HepG2 (cell line): ENCODE results near the gene CHAF1A. TPM values are rescaled to one million over a fixed set of nuclear protein-coding genes. Genes with fewer than 3 reads are reported as not detected.
A peak's percentile ranks its signal among the peaks of the same experiment; 100 is the strongest.

Experiments used
- ATAC-seq: fragments of 200-7000 bp; cut with Tn5 transposase; 3 replicates; pipeline ENCODE4 v1.9.1; 2020; ENCODE audit warnings: mild to moderate bottlenecking, moderate library complexity
- BruUV-seq: library from RNA; stranded (reverse); fragments of 400-500 nt; replicated peaks from 2 replicates; lab custom pipeline; 2021; lab: Mats Ljungman, UMichigan
- CTCF ChIA-PET: fragments of 300-600 bp; formaldehyde crosslinking; extraction: SDS; loops from one replicate; lab custom pipeline; 2021; ENCODE audit warnings: low total read pairs, inconsistent platforms, low intra/inter-chr PET ratio; lab: Yijun Ruan, JAX
- POLR2A ChIA-PET: fragments of 350-600 bp; sonication (Branson Sonifier 250); formaldehyde crosslinking; loops from one replicate; lab custom pipeline; 2020; ENCODE audit warnings: antibody characterized with exemption, inconsistent platforms; lab: Yijun Ruan, JAX
- DNase-seq: peaks from one replicate; pipeline ENCODE4 v3.0.0-alpha.2; 2015; ENCODE audit warnings: low spot score
- FAIRE-seq: peaks from 3 replicates; lab custom pipeline; 2011; peaks lifted over from hg19 to GRCh38; lab: Jason Lieb, UNC
- H2AFZ ChIP-seq: one replicate; pipeline ENCODE4 v1.6.1; 2011; ENCODE audit warnings: low read length, inconsistent platforms
- H3K27ac ChIP-seq: fragments of 300-600 bp; 3 replicates; pipeline ENCODE4 v1.8.0; 2011; ENCODE audit warnings: mixed run types, mild to moderate bottlenecking, mixed read lengths, low read length, inconsistent platforms; ENCODE audit not compliant: insufficient read depth; ENCODE audit errors: extremely low read length
- H3K27me3 ChIP-seq, 2 experiments: fragments of 200-600 bp in 1 of 2; 2 replicates in 1 of 2; 3 replicates in 1 of 2; pipeline versions ENCODE4 v1.6.0 to v1.8.0; 2011; ENCODE audit warnings: low read length in 2 of 2, mild to moderate bottlenecking in 2 of 2, moderate library complexity in 2 of 2, inconsistent platforms in 1 of 2; ENCODE audit not compliant: insufficient read depth in 2 of 2, control insufficient read depth in 1 of 2
- H3K36me3 ChIP-seq, 2 experiments: fragments of 200-600 bp in 1 of 2; replicated peaks in 1 of 2; 2 replicates in 1 of 2; 3 replicates in 1 of 2; pipeline versions ENCODE4 v1.5.1 to v1.8.0; 2011; ENCODE audit warnings: low read length in 2 of 2, inconsistent platforms in 1 of 2; ENCODE audit not compliant: insufficient read depth in 2 of 2, control insufficient read depth in 1 of 2
- H3K4me1 ChIP-seq: 2 replicates; pipeline ENCODE4 v1.5.1; 2012; ENCODE audit warnings: low read length, inconsistent platforms; ENCODE audit not compliant: insufficient read depth
- H3K4me2 ChIP-seq: 2 replicates; pipeline ENCODE4 v1.6.0; 2011; ENCODE audit warnings: low read depth, low read length, inconsistent platforms
- H3K4me3 ChIP-seq, 3 experiments: fragments of 200-600 bp in 1 of 3; sonication (generic), shearing (Covaris generic) in 1 of 3; replicated peaks in 1 of 3; 2 replicates each; pipeline ENCODE4 v1.5.1; 2011 to 2016; ENCODE audit warnings: low read length in 3 of 3, inconsistent platforms in 2 of 3, low read depth in 2 of 3, mild to moderate bottlenecking in 2 of 3, control low read depth in 1 of 3, mixed read lengths in 1 of 3; ENCODE audit not compliant: insufficient read depth in 1 of 3
- H3K79me2 ChIP-seq: one replicate; pipeline ENCODE4 v1.6.1; 2011; ENCODE audit warnings: low read length, inconsistent platforms; ENCODE audit not compliant: insufficient read depth
- H3K9ac ChIP-seq: 2 replicates; pipeline ENCODE4 v1.6.0; 2011; ENCODE audit warnings: mild to moderate bottlenecking, low read depth, low read length, inconsistent platforms; ENCODE audit not compliant: insufficient read depth
- H3K9me3 ChIP-seq: 2 replicates; pipeline ENCODE4 v1.5.1; 2012; ENCODE audit warnings: mild to moderate bottlenecking, low read length
- H4K20me1 ChIP-seq: 2 replicates; pipeline ENCODE4 v1.6.0; 2011; ENCODE audit warnings: inconsistent platforms, mild to moderate bottlenecking, low read length, moderate library complexity; ENCODE audit not compliant: insufficient read depth
- AGO1 ChIP-seq: fragments of 200-400 bp; formaldehyde crosslinking; IDR thresholded peaks from 2 replicates; pipeline ENCODE4 v1.6.1; 2017; ENCODE audit warnings: mild to moderate bottlenecking, low read depth, low read length, moderate library complexity; ENCODE audit not compliant: poor library complexity, severe bottlenecking
- AGO2 ChIP-seq: fragments of 200-400 bp; formaldehyde crosslinking; optimal IDR thresholded peaks from 2 replicates; pipeline ENCODE3; 2017; ENCODE audit warnings: mild to moderate bottlenecking, low read depth, low read length, moderate library complexity
- GABPB1 ChIP-seq: IDR thresholded peaks from 2 replicates; pipeline ENCODE4 v1.6.1; 2016; ENCODE audit warnings: mild to moderate bottlenecking, missing genetic modification reagents, moderate library complexity, missing compliant biosample characterization
- POLR2A ChIP-seq, 2 experiments: IDR thresholded peaks; 2 replicates each; pipeline ENCODE4 v1.6.1; 2011; ENCODE audit warnings: low read depth in 2 of 2, low read length in 2 of 2, mild to moderate bottlenecking in 1 of 2, moderate library complexity in 1 of 2; ENCODE audit not compliant: insufficient read depth in 1 of 2
- ZSCAN12 ChIP-seq: sonication (generic); formaldehyde crosslinking; IDR thresholded peaks from 2 replicates; pipeline ENCODE4 v1.9.0; 2021; ENCODE audit warnings: mild to moderate bottlenecking, missing genetic modification reagents
- WGBS: methylation state at CpG from one replicate; pipeline ENCODE4 v1.1.6; 2017; ENCODE audit warnings: low lambda C conversion rate; 5-methylcytosine and 5-hydroxymethylcytosine counted together
- in situ Hi-C: cut with HindIII; loops from 2 replicates; pipeline ENCODE4 v1.10.0; 2017; ENCODE audit warnings: low pct_unique_long_range_greater_than_20kb; ENCODE audit not compliant: extremely low pct_ligation_motif_present
- intact Hi-C: fragments of 100-400 bp; cut with micrococcal nuclease; formaldehyde crosslinking; loops from one replicate; pipeline ENCODE4 v1.10.0; 2022; ENCODE audit not compliant: unreplicated experiment
- polyA plus RNA-seq, 8 experiments: library from polyadenylated mRNA; depleted of rRNA in 3 of 8; stranded (reverse) in 7 of 8; unstranded in 1 of 8; fragments of >200 nt; fragmentation: Illumina TruSeq in 4 of 8; extraction: Trizol in 4 of 8; gene quantifications; 2 replicates each; pipeline versions ENCODE4 v1.2.1 to v1.2.3, GENCODE V29; 2011 to 2016; ENCODE audit warnings: low read depth in 4 of 8, missing spikeins in 1 of 8, mixed read lengths in 1 of 8; ENCODE audit not compliant: insufficient read depth in 1 of 8
- total RNA-seq, 5 experiments: library from RNA; depleted of rRNA; stranded (reverse); fragments of >200 nt; fragmentation: Illumina TruSeq; extraction: Trizol; gene quantifications; 2 replicates each; pipeline ENCODE4 v1.2.3, GENCODE V29; 2016; ENCODE audit warnings: low read depth in 1 of 5

The CHAF1A gene
- total and polyA plus RNA-seq, 2 of the 13 experiments (the other 11 are each of a cell fraction or from before 2014, with no cell fraction given) = 11.0 to 34.8 TPM

DNA sequence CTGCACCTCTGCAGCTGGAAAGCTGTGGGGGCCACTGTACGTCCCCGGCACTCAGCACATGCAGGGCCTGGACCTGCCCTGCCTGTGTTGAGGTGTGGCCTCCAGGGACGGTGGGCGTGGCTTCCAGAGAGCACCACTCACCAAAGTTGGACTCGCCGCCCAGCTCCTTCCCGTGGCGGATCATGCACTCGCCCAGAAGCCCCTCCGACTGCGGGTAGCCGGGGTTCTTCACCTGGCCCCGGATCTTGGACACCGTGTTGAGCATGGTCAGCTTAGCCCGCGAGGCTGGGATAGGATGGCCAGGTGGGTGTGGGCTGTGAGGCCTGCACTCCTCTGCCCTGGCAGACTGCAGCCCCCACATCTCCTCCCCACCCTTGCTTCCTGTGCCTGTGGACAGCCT lies 37.1 kb upstream of the CHAF1A start (continued):
- TF ChIP-seq AGO1 (peak; percentile 89), ZSCAN12 (CRISPR knock-in tag) (no peak)

DNA sequence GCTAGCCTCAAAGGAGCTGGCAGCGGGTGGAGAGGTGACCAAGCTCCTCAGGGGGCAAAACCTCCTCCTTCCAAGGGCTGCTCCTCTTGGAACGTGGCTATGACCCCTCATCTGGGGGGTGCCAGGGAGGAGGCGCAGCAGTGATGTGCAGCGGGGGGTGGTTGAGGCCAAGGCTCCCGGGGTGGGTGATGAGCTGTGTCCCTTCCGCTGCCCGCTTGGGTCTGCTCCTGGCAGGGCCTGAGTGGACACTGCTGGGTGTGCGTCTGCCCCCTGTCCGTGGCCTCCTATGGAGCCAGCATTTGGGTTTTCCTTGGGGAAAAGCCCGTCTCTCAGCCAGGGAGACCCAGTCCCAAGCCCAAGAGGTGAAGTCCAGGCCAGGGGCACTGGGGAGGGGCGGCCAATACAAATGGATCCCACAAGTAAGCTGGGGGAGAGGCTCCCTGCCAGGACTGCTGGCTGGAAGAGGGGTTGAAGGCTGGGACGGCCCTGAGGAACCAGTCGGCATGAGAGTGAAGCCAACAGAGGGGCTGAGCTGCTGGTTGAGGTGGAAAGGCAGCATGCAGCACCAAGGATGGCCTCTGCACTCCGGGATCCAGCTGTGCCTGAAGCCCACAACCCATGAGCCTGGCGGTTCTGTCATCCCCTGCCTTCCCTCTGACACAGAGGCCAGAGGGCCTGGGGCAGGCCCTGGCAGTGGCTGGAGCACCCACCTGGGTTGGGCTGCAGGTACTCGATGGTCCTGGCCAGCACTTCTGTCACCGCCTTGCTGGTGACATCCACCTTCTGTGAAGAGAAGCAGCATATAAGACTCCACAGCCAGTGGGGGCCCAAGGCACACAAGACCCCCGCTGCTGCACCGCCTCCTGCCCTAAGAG lies 36.4 kb upstream of the CHAF1A start:
- POLR2A ChIA-PET = interaction anchor here (1.4 kb wide), 1 partner anchor 9 kb away, joined by 3 read pairs; no protein-coding TSS in a partner anchor

More for the DNA sequence above, 36.4 kb upstream of the CHAF1A start:
- H3K9me3 ChIP-seq = no peaks in the 10 kb centered on the region
- H3K27ac ChIP-seq = no peak overlapping the region
- CTCF ChIA-PET = interaction anchor here (1.1 kb wide), 1 partner anchor 35 kb away, joined by 3 read pairs; the partner anchor contains the start of gene SH3GL1
- in situ Hi-C loops = no loop called here
- no peaks in the 10 kb centered on the region for H3K4me1 ChIP-seq
- no peak overlapping the region for H3K4me2 ChIP-seq
- H3K27me3 ChIP-seq = no peaks in the 10 kb centered on the region
- no TSS peak for BruUV-seq
- 83% methylated on average over 9 of the region's 19 CpGs for WGBS
- TF ChIP-seq AGO2 = peak; percentile 14
- peak; percentile 82 for TF ChIP-seq AGO1
- 0 out of 4 replicates have a peak, but pooled peaks of 1 of the 2 experiments have one; percentile 14 for TF ChIP-seq POLR2A (IDR thresholded peaks at IDR 0.05; ENCODE audit: insufficient read depth in 1 of 2, low read depth in 2 of 2, low read length in 2 of 2)
- no peak for TF ChIP-seq GABPB1
- H3K9ac ChIP-seq = no peak overlapping the region
- ATAC-seq = no peak
- no peak for FAIRE-seq
- H3K36me3 ChIP-seq = peaks cover 26 to 57% of the 10 kb centered on the region in 2 experiments; a peak in 4 of 5 replicates
- DNase-seq = no peak
- no peaks in the 10 kb centered on the region for H4K20me1 ChIP-seq
- intact Hi-C loops = no loop called here
- no peak overlapping the region for H2AFZ ChIP-seq
- peaks cover 12% of the 10 kb centered on the region for H3K79me2 ChIP-seq
- no peak overlapping the region for H3K4me3 ChIP-seq
